ENCODE measurements around the gene CCDC183.

DNA sequence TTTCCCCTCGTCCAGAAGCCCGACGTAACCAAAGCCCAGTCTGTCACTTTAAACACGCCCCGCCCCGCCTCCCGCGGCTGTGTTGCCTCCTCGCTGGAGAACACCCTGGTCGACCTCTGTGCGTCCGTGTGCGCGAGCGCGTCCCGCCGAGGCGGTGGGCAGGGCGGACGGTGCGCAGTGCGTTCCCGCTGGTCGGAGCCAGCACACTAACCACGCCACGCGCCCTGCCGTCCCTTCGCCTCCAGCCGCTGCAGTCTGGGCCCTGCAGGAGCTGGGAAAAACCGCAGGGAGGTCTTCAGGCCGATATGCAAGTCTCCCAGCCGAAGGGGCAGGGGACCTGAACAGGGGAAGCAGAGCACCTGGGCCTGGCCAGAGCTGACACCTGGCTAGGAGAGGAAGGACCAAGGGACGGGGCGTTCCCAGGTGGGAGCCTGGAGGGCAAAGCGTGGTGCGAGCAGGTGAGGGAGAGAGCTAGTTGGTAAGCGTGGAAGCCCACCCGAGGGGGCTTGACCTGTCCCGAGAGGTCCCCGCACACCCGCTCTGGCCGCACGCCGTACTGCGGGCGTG lies 51.8 kb downstream of the CCDC183 start:
- TF ChIP-seq CTCF (IDR thresholded peaks at IDR 0.05; ENCODE audit: poor library complexity, severe bottlenecking) (no peak), EZH2 (IDR thresholded peaks at IDR 0.05; ENCODE audit: borderline replicate concordance, insufficient read depth, low read length, poor library complexity, severe bottlenecking) (no peak), SMC3 (conservative IDR thresholded peaks at IDR 0.05; ENCODE audit: poor library complexity) (no peak), EP300 (conservative IDR thresholded peaks at IDR 0.05; ENCODE audit: poor library complexity, severe bottlenecking) (no peak), MXI1 (conservative IDR thresholded peaks at IDR 0.05; ENCODE audit: poor library complexity, severe bottlenecking) (peak; percentile 36)

All from neural cell (in vitro differentiated cells).